ENCODE results near the gene SCARB1. TPM values are rescaled to one million over a fixed set of nuclear protein-coding genes. Genes with fewer than 3 reads are reported as not detected.
A peak's percentile ranks its signal among the peaks of the same experiment; 100 is the strongest.

Gene SCARB1
- total RNA-seq, 4 donors from 2014 or later = 33.7 to 252 (median 43.6) TPM

GRCh38 chr12:124778411-124778810 is 85.3 kb downstream of the SCARB1 start:
- no peak for DNase-seq
- in situ Hi-C loops (cut with MboI; ENCODE audit: low pct_ligation_motif_present in 1 of 4, low pct_unique_long_range_greater_than_20kb in 1 of 4, low sequenced_read_pairs in 3 of 4) = loop anchor here in 1 of 4 donors (10.0 kb wide), 1 partner anchor 734 kb away; no protein-coding TSS in a partner anchor
- no peak overlapping the region for H3K4me3 ChIP-seq
- H3K4me1 ChIP-seq = peaks cover 0 to 10% (median 5%) of the 10 kb centered on the region in 4 donors
- no peaks in the 10 kb centered on the region for H3K27me3 ChIP-seq
- H3K36me3 ChIP-seq = no peaks in the 10 kb centered on the region
- no peak for TF ChIP-seq CTCF (IDR thresholded peaks at IDR 0.05)
- TF ChIP-seq POLR2A (IDR thresholded peaks at IDR 0.05) = no peak
- no peak for TF ChIP-seq EP300 (IDR thresholded peaks at IDR 0.05; ENCODE audit: low read depth)
- TF ChIP-seq POLR2AphosphoS5 (IDR thresholded peaks at IDR 0.05) = no peak
- H3K9me3 ChIP-seq = no peaks in the 10 kb centered on the region
- intact Hi-C loops (cut with DNase I; ENCODE audit: low total_unique reads) = no loop called here
- WGBS, 2 donors (ENCODE audit: low coverage in 1 of 2) = 60 to 84% methylated on average over 2 to 12 of the region's 12 CpGs
- H3K27ac ChIP-seq = no peak overlapping the region

- intact Hi-C loops (cut with DNase I; ENCODE audit: low total_unique reads) (no loop called here), in situ Hi-C loops (cut with MboI; ENCODE audit: low pct_ligation_motif_present in 1 of 4, low pct_unique_long_range_greater_than_20kb in 1 of 4, low sequenced_read_pairs in 3 of 4) (loop anchor here in 1 of 4 donors (10.0 kb wide), 1 partner anchor 733 kb away; no protein-coding TSS in a partner anchor)
- WGBS, 2 donors (ENCODE audit: low coverage in 1 of 2) = 45 to 68% methylated on average over 6 to 31 of the region's 31 CpGs
- TF ChIP-seq CTCF (IDR thresholded peaks at IDR 0.05) (no peak), POLR2A (IDR thresholded peaks at IDR 0.05) (no peak), POLR2AphosphoS5 (IDR thresholded peaks at IDR 0.05) (no peak), EP300 (IDR thresholded peaks at IDR 0.05; ENCODE audit: low read depth) (no peak)
- peaks cover 0 to 10% (median 5%) of the 10 kb centered on the region in 4 donors for H3K4me1 ChIP-seq
- no peaks in the 10 kb centered on the region for H3K36me3 ChIP-seq
- H3K9me3 ChIP-seq = no peaks in the 10 kb centered on the region
- H3K27ac ChIP-seq = no peak overlapping the region
- DNase-seq = no peak
- H3K4me3 ChIP-seq = no peak overlapping the region
- no peaks in the 10 kb centered on the region for H3K27me3 ChIP-seq
These were observed 86.0 kb downstream of the SCARB1 start for GRCh38 chr12:124777399-124778372.

GRCh38 chr12:124776125-124776513 is 87.5 kb downstream of the SCARB1 start:
- Histone ChIP-seq H3K36me3 (no peaks in the 10 kb centered on the region), H3K4me3 (no peak overlapping the region), H3K27me3 (no peaks in the 10 kb centered on the region), H3K27ac (no peak overlapping the region), H3K4me1 (peaks cover 0 to 16% (median 12%) of the 10 kb centered on the region in 4 donors), H3K9me3 (no peaks in the 10 kb centered on the region)
- in situ Hi-C loops (cut with MboI; ENCODE audit: low pct_ligation_motif_present in 1 of 4, low pct_unique_long_range_greater_than_20kb in 1 of 4, low sequenced_read_pairs in 3 of 4) (loop anchor here in 1 of 4 donors (10.0 kb wide), 1 partner anchor 731 kb away; no protein-coding TSS in a partner anchor), intact Hi-C loops (cut with DNase I; ENCODE audit: low total_unique reads) (no loop called here)
- TF ChIP-seq POLR2AphosphoS5 (IDR thresholded peaks at IDR 0.05) (no peak), POLR2A (IDR thresholded peaks at IDR 0.05) (no peak), EP300 (IDR thresholded peaks at IDR 0.05; ENCODE audit: low read depth) (no peak), CTCF (IDR thresholded peaks at IDR 0.05) (no peak)
- no peak for DNase-seq
- WGBS, 2 donors (ENCODE audit: low coverage in 1 of 2) = 75 to 76% methylated on average over 3 to 5 of the region's 5 CpGs

- H3K4me1 ChIP-seq = peaks cover 0 to 19% (median 12%) of the 10 kb centered on the region in 4 donors
- 32 to 37% methylated on average over 4 to 15 of the region's 15 CpGs for WGBS, 2 donors (ENCODE audit: low coverage in 1 of 2)
- H3K27ac ChIP-seq = peak overlapping the region; percentile 13 to 47 (median 38)
- no peaks in the 10 kb centered on the region for H3K9me3 ChIP-seq
- H3K27me3 ChIP-seq = no peaks in the 10 kb centered on the region
- TF ChIP-seq CTCF (IDR thresholded peaks at IDR 0.05) (no peak), EP300 (IDR thresholded peaks at IDR 0.05; ENCODE audit: low read depth) (no peak), POLR2A (IDR thresholded peaks at IDR 0.05) (no peak), POLR2AphosphoS5 (IDR thresholded peaks at IDR 0.05) (peak in 1 of 3 donors; percentile 15)
- in situ Hi-C loops (cut with MboI; ENCODE audit: low pct_ligation_motif_present in 1 of 4, low pct_unique_long_range_greater_than_20kb in 1 of 4, low sequenced_read_pairs in 3 of 4) = loop anchor here (10.0 to 25.0 kb wide), 6 partner anchors 187 to 730 kb away; no protein-coding TSS in a partner anchor
- H3K36me3 ChIP-seq = no peaks in the 10 kb centered on the region
- intact Hi-C loops (cut with DNase I; ENCODE audit: low total_unique reads) = loop anchor here (5.0 kb wide), 1 partner anchor 737 kb away; no protein-coding TSS in a partner anchor
- peak overlapping the region in 2 of 4 donors; percentile 2 to 16 for H3K4me3 ChIP-seq
- DNase-seq = peak; percentile 48
These were observed 89.0 kb downstream of the SCARB1 start for GRCh38 chr12:124774462-124775167.
